Esophagus muscularis mucosa (tissue), 4 donors: ENCODE measurements around the gene CELSR1. TPM values are rescaled to one million over a fixed set of nuclear protein-coding genes. Genes with fewer than 3 reads are reported as not detected.

Experiments used
- DNase-seq: peaks from one replicate; pipeline ENCODE4 v3.0.0-alpha.2; 2017; ENCODE audit errors: extremely low spot score
- H3K27ac ChIP-seq, 4 donors: fragments of 200-600 bp; sonication (generic); replicated peaks in 1 of 4; 1 replicate in 3 of 4; 2 replicates in 1 of 4; pipeline ENCODE4 v1.5.1; 2016 to 2019; ENCODE audit warnings: mild to moderate bottlenecking in 1 of 4
- H3K27me3 ChIP-seq, 4 donors: fragments of 200-600 bp; sonication (generic); one replicate each; pipeline versions ENCODE4 v1.5.1 to v1.6.0; 2016 to 2019
- H3K36me3 ChIP-seq, 4 donors: fragments of 200-600 bp; sonication (generic); one replicate each; pipeline ENCODE4 v1.5.1; 2016 to 2019
- H3K4me1 ChIP-seq, 4 donors: fragments of 200-600 bp; sonication (generic); one replicate each; pipeline ENCODE4 v1.5.1; 2016 to 2019
- H3K4me3 ChIP-seq, 4 donors: fragments of 200-600 bp; sonication (generic); 1 replicate in 2 of 4; 2 replicates in 2 of 4; pipeline ENCODE4 v1.5.1; 2016 to 2019; ENCODE audit warnings: mild to moderate bottlenecking in 4 of 4, moderate library complexity in 1 of 4
- H3K9me3 ChIP-seq, 4 donors: fragments of 200-600 bp; sonication (generic); 1 replicate in 3 of 4; 2 replicates in 1 of 4; pipeline ENCODE4 v1.5.1; 2016 to 2019
- EP300 ChIP-seq: sonication (generic); formaldehyde crosslinking; IDR thresholded peaks from one replicate; pipeline ENCODE4 v1.6.1; 2017; ENCODE audit warnings: antibody characterized with exemption
- POLR2A ChIP-seq: fragments of 450-650 bp; IDR thresholded peaks from one replicate; pipeline ENCODE4 v1.6.1; 2017; ENCODE audit warnings: antibody characterized with exemption, moderate library complexity, mild to moderate bottlenecking, low read depth
- POLR2AphosphoS5 ChIP-seq, 2 donors: sonication (generic); formaldehyde crosslinking; IDR thresholded peaks; one replicate each; pipeline ENCODE4 v1.6.1; 2017; ENCODE audit warnings: antibody characterized with exemption in 2 of 2
- WGBS: methylation state at CpG from one replicate; pipeline ENCODE4 v1.1.5; 2018; 5-methylcytosine and 5-hydroxymethylcytosine counted together
- intact Hi-C: fragments of 100-400 bp; cut with DNase I; formaldehyde crosslinking; loops from one replicate; pipeline ENCODE4 v1.15.1; 2023
- total RNA-seq, 4 donors: library from RNA; depleted of rRNA; stranded (reverse); fragments of >200 nt; gene quantifications; one replicate each; pipeline versions ENCODE4 v1.1.0 to v1.2.1, GENCODE V29; 2016
- TF ChIP-seq, protein P1 (sequence below), 3 experiments: fragments of 200-600 bp in 2 of 3; fragments of 450-650 bp in 1 of 3; sonication (generic) in 2 of 3; IDR thresholded peaks; one replicate each; pipeline ENCODE4 v1.5.1; 2017 to 2019; ENCODE audit warnings: antibody characterized with exemption in 3 of 3, mild to moderate bottlenecking in 2 of 3, moderate library complexity in 1 of 3

CELSR1 gene
- total RNA-seq, 4 donors from 2014 or later = 2.5 to 2.7 (median 2.6) TPM

GRCh38 chr22:46411347-46411746 is 126.1 kb downstream of the CELSR1 start:
- Histone ChIP-seq H3K9me3 (no peaks in the 10 kb centered on the region), H3K27me3 (peaks cover 0 to 15% (median 0%) of the 10 kb centered on the region in 4 donors), H3K4me3 (no peak overlapping the region), H3K4me1 (no peaks in the 10 kb centered on the region), H3K27ac (no peak overlapping the region), H3K36me3 (no peaks in the 10 kb centered on the region)
- no peak for DNase-seq
- 100% methylated on average over 2 of the region's 13 CpGs for WGBS
- TF ChIP-seq POLR2AphosphoS5 (IDR thresholded peaks at IDR 0.05) = no peak
- TF ChIP-seq EP300 = no peak
- TF ChIP-seq, protein P1, sequence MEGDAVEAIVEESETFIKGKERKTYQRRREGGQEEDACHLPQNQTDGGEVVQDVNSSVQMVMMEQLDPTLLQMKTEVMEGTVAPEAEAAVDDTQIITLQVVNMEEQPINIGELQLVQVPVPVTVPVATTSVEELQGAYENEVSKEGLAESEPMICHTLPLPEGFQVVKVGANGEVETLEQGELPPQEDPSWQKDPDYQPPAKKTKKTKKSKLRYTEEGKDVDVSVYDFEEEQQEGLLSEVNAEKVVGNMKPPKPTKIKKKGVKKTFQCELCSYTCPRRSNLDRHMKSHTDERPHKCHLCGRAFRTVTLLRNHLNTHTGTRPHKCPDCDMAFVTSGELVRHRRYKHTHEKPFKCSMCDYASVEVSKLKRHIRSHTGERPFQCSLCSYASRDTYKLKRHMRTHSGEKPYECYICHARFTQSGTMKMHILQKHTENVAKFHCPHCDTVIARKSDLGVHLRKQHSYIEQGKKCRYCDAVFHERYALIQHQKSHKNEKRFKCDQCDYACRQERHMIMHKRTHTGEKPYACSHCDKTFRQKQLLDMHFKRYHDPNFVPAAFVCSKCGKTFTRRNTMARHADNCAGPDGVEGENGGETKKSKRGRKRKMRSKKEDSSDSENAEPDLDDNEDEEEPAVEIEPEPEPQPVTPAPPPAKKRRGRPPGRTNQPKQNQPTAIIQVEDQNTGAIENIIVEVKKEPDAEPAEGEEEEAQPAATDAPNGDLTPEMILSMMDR (IDR thresholded peaks at IDR 0.05) = no peak
- TF ChIP-seq POLR2A = no peak
- intact Hi-C loops = no loop called here

DNA sequence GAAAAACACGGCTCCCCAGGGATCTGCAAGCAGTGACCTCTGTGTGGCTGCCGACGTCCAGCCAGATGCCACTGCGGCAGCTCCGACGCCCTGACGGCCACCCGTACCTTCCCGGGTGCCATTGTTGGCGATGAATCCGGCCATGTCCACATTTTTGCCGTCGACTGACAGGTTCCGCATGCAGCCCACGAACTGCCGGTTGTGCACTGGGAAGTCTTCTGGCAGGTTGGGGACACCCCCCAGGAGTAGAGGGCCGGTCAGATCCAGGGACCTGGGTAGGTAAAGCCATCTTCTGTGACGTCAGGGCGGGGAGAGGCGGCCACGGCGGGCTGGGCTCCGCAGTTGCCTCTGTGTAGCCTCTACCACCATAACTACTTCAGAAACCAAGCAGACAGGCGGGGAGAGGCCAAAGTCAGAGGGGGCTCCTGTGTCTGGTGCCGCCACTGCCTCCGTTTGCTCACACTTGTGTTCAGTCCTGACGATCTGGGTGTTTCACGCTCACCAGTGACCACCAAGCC is 127.1 kb downstream of the CELSR1 start:
- Histone ChIP-seq H3K4me3 (no peak overlapping the region), H3K36me3 (no peaks in the 10 kb centered on the region), H3K9me3 (no peaks in the 10 kb centered on the region), H3K4me1 (no peaks in the 10 kb centered on the region), H3K27me3 (peaks cover 0 to 12% (median 0%) of the 10 kb centered on the region in 4 donors), H3K27ac (no peak overlapping the region)
- no peak for DNase-seq
- WGBS = 88% methylated on average over 13 of the region's 28 CpGs
- intact Hi-C loops = no loop called here
- no peak for TF ChIP-seq POLR2A
- no peak for TF ChIP-seq EP300
- TF ChIP-seq POLR2AphosphoS5 (IDR thresholded peaks at IDR 0.05) = no peak
- TF ChIP-seq, protein P1 (IDR thresholded peaks at IDR 0.05) = no peak

GRCh38 chr22:46409631-46410210 is 127.7 kb downstream of the CELSR1 start:
- intact Hi-C loops = no loop called here
- Histone ChIP-seq H3K27ac (no peak overlapping the region), H3K9me3 (no peaks in the 10 kb centered on the region), H3K4me1 (no peaks in the 10 kb centered on the region), H3K36me3 (no peaks in the 10 kb centered on the region), H3K4me3 (no peak overlapping the region), H3K27me3 (peaks cover 0 to 10% (median 0%) of the 10 kb centered on the region in 4 donors)
- 94% methylated on average over 25 of the region's 37 CpGs for WGBS
- TF ChIP-seq, protein P1 (IDR thresholded peaks at IDR 0.05) = no peak
- TF ChIP-seq POLR2A (no peak), POLR2AphosphoS5 (IDR thresholded peaks at IDR 0.05) (no peak), EP300 (no peak)
- no peak for DNase-seq

- TF ChIP-seq, protein P1 (IDR thresholded peaks at IDR 0.05) = no peak
- TF ChIP-seq POLR2AphosphoS5 (IDR thresholded peaks at IDR 0.05) = no peak
- no peak for TF ChIP-seq POLR2A
- no peak for TF ChIP-seq EP300
- intact Hi-C loops = no loop called here
- no peak overlapping the region for H3K27ac ChIP-seq
Measured at GRCh38 chr22:46408568-46409506, 128.6 kb downstream of the CELSR1 start.

More at GRCh38 chr22:46408568-46409506, 128.6 kb downstream of the CELSR1 start:
- 85% methylated on average over 17 of the region's 41 CpGs for WGBS
- Histone ChIP-seq H3K4me3 (no peak overlapping the region), H3K9me3 (no peaks in the 10 kb centered on the region), H3K27me3 (peaks cover 0 to 3% (median 0%) of the 10 kb centered on the region in 4 donors), H3K36me3 (no peaks in the 10 kb centered on the region), H3K4me1 (no peaks in the 10 kb centered on the region)
- DNase-seq = no peak
